ENCODE measurements around the gene SFRP2.
A peak's percentile ranks its signal among the peaks of the same experiment; 100 is the strongest.

The SFRP2 gene

DNA sequence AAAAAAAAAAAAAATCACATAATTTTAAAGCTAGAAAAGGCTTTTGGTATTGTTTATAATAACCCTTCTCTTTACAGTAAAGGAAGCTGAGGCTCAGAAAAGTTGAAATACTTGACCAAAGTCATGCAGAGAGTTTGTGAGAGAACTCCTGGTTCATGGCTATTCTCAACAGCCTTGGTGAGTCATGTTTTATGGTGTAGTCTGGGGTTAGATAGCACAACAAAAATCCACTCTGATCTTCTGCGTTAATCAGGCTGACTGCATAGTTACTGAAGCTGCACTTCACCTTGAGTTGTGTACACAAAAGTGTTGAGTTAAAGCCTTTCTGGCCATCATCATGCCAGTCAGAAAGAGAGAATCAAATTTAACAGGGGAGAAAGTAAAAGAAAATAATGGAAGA, 19.3 kb upstream of the SFRP2 start:
- H3K36me3 ChIP-seq (ENCODE audit: insufficient read depth, low read length), result no peaks in the 10 kb centered on the region
- no peak for DNase-seq (ENCODE audit: low read depth, low spot score)
- no peak for TF ChIP-seq EZH2 (IDR thresholded peaks at IDR 0.05)
- no peak for TF ChIP-seq FOXP2 (optimal IDR thresholded peaks at IDR 0.05; ENCODE audit: control extremely low read depth, extremely low read length, insufficient read depth)
- TF ChIP-seq POLR2AphosphoS5 (IDR thresholded peaks at IDR 0.05; ENCODE audit: borderline replicate concordance, low read depth, low read length), result no peak
- H3K9me3 ChIP-seq (ENCODE audit: low read depth, low read length), result no peaks in the 10 kb centered on the region
- no peak overlapping the region for H3K27ac ChIP-seq
- no peak overlapping the region for H3K4me3 ChIP-seq
- H3K9ac ChIP-seq (ENCODE audit: insufficient read length), result no peak overlapping the region

DNA sequence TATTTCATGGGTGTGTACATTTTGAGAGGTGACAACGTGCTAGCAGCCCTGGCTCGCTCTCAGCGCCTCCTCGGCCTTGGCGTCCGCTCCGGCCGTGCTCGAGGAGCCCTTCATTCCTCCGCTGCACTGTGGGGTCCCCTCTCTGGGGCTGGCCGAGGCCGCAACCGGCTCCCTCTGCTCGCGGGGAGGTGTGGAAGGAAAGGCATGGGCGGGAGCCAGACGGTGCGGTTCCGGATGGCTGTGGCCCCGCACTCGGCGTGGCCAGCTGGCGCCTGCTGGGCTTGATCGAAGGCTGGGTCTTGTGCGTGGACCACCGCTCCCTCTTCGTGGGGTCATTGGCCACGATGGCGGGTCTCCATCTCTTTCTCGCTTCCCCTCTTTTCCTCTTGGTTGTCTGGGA, 17.2 kb upstream of the SFRP2 start:
- Histone ChIP-seq H3K36me3 (ENCODE audit: insufficient read depth, low read length) (no peaks in the 10 kb centered on the region), H3K9ac (ENCODE audit: insufficient read length) (no peak overlapping the region), H3K9me3 (ENCODE audit: low read depth, low read length) (no peaks in the 10 kb centered on the region), H3K27ac (no peak overlapping the region), H3K4me3 (no peak overlapping the region)
- TF ChIP-seq POLR2AphosphoS5 (IDR thresholded peaks at IDR 0.05; ENCODE audit: borderline replicate concordance, low read depth, low read length) (no peak), EZH2 (IDR thresholded peaks at IDR 0.05) (no peak), FOXP2 (optimal IDR thresholded peaks at IDR 0.05; ENCODE audit: control extremely low read depth, extremely low read length, insufficient read depth) (no peak)
- no peak for DNase-seq (ENCODE audit: low read depth, low spot score)

GRCh38 chr4:153804722-153805121, 15.8 kb upstream of the SFRP2 start:
- Histone ChIP-seq H3K4me3 (no peak overlapping the region), H3K9me3 (ENCODE audit: low read depth, low read length) (no peaks in the 10 kb centered on the region), H3K9ac (ENCODE audit: insufficient read length) (no peak overlapping the region), H3K36me3 (ENCODE audit: insufficient read depth, low read length) (no peaks in the 10 kb centered on the region), H3K27ac (peak overlapping the region; percentile 16; the same call in 1 of the 2 replicates)
- DNase-seq (ENCODE audit: low read depth, low spot score), result no peak
- TF ChIP-seq FOXP2 (optimal IDR thresholded peaks at IDR 0.05; ENCODE audit: control extremely low read depth, extremely low read length, insufficient read depth) (no peak), POLR2AphosphoS5 (IDR thresholded peaks at IDR 0.05; ENCODE audit: borderline replicate concordance, low read depth, low read length) (no peak), EZH2 (IDR thresholded peaks at IDR 0.05) (no peak)

DNA sequence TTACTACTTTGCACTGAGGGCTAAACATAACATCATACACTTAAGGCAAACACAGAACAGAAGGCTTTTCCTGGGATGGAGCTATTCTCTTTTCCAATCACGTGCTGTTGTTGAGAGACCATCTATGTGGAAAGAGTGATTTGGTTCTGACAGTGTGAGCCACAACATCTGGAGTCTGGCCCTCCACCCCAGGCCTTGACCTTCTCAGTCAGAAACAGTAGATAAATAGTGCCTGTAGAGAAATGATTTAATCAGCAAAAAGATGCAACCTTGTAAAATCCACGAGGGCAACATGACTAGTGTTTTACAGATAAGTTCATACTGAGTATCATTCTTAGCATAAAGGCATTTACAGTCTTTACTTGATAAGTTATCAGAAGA, 10.8 kb upstream of the SFRP2 start:
- Histone ChIP-seq H3K9me3 (ENCODE audit: low read depth, low read length) (no peaks in the 10 kb centered on the region), H3K36me3 (ENCODE audit: insufficient read depth, low read length) (no peaks in the 10 kb centered on the region), H3K4me3 (peak overlapping the region; percentile 49), H3K9ac (ENCODE audit: insufficient read length) (no peak overlapping the region), H3K27ac (peak overlapping the region; percentile 73)
- no peak for DNase-seq (ENCODE audit: low read depth, low spot score)
- no peak for TF ChIP-seq EZH2 (IDR thresholded peaks at IDR 0.05)
- TF ChIP-seq FOXP2 (optimal IDR thresholded peaks at IDR 0.05; ENCODE audit: control extremely low read depth, extremely low read length, insufficient read depth), result no peak
- no peak for TF ChIP-seq POLR2AphosphoS5 (IDR thresholded peaks at IDR 0.05; ENCODE audit: borderline replicate concordance, low read depth, low read length)

GRCh38 chr4:153798901-153799693, 10.2 kb upstream of the SFRP2 start:
- Histone ChIP-seq H3K4me3 (peak overlapping the region; percentile 54), H3K36me3 (ENCODE audit: insufficient read depth, low read length) (no peaks in the 10 kb centered on the region), H3K27ac (peak overlapping the region; percentile 73), H3K9me3 (ENCODE audit: low read depth, low read length) (no peaks in the 10 kb centered on the region), H3K9ac (ENCODE audit: insufficient read length) (no peak overlapping the region)
- TF ChIP-seq EZH2 (IDR thresholded peaks at IDR 0.05) (no peak), POLR2AphosphoS5 (IDR thresholded peaks at IDR 0.05; ENCODE audit: borderline replicate concordance, low read depth, low read length) (peak; percentile 36; the same call in 1 of the 2 replicates)
- peak; percentile 47 for DNase-seq (ENCODE audit: low read depth, low spot score)

- Histone ChIP-seq H3K27ac (peak overlapping the region; percentile 42; the same call in 1 of the 2 replicates), H3K4me3 (peak overlapping the region; percentile 54)
- TF ChIP-seq POLR2AphosphoS5 (IDR thresholded peaks at IDR 0.05; ENCODE audit: borderline replicate concordance, low read depth, low read length) (no peak), FOXP2 (optimal IDR thresholded peaks at IDR 0.05; ENCODE audit: control extremely low read depth, extremely low read length, insufficient read depth) (no peak), EZH2 (IDR thresholded peaks at IDR 0.05) (no peak)
These were observed 9.5 kb upstream of the SFRP2 start for GRCh38 chr4:153798420-153798819.

DNA sequence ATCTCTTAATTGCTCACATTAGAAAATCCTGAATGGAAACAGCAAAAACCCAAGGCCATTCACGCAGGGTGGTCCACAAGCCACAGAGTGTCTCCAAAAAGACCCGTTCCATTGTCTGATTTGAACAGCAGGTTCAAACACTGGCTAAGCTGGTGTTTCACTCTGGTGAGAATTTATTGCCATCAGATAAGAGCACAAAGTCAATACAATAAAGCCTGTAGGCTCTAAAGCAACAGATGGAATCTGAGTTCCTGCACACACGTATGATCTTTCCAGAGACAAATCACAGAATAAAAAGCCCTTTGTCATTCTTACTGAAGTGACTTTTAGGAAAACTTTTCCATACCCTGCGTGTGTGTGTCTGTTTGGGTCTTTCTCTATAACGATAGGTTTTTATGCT, 5.1 kb upstream of the SFRP2 start:
- H3K9ac ChIP-seq (ENCODE audit: insufficient read length), result no peak overlapping the region
- no peak for DNase-seq (ENCODE audit: low read depth, low spot score)
- no peak overlapping the region for H3K4me3 ChIP-seq
- H3K9me3 ChIP-seq (ENCODE audit: low read depth, low read length), result no peaks in the 10 kb centered on the region
- no peaks in the 10 kb centered on the region for H3K36me3 ChIP-seq (ENCODE audit: insufficient read depth, low read length)
- no peak overlapping the region for H3K27ac ChIP-seq
- no peak for TF ChIP-seq EZH2 (IDR thresholded peaks at IDR 0.05)
- no peak for TF ChIP-seq POLR2AphosphoS5 (IDR thresholded peaks at IDR 0.05; ENCODE audit: borderline replicate concordance, low read depth, low read length)
- no peak for TF ChIP-seq FOXP2 (optimal IDR thresholded peaks at IDR 0.05; ENCODE audit: control extremely low read depth, extremely low read length, insufficient read depth)

More at GRCh38 chr4:153798420-153798819, 9.5 kb upstream of the SFRP2 start:
- Histone ChIP-seq H3K36me3 (ENCODE audit: insufficient read depth, low read length) (no peaks in the 10 kb centered on the region), H3K9ac (ENCODE audit: insufficient read length) (no peak overlapping the region), H3K9me3 (ENCODE audit: low read depth, low read length) (no peaks in the 10 kb centered on the region)
- DNase-seq (ENCODE audit: low read depth, low spot score), result no peak

GRCh38 chr4:153792618-153793247, 3.9 kb upstream of the SFRP2 start:
- DNase-seq (ENCODE audit: low read depth, low spot score), result no peak
- Histone ChIP-seq H3K4me3 (no peak overlapping the region), H3K9ac (ENCODE audit: insufficient read length) (no peak overlapping the region), H3K9me3 (ENCODE audit: low read depth, low read length) (no peaks in the 10 kb centered on the region), H3K36me3 (ENCODE audit: insufficient read depth, low read length) (no peaks in the 10 kb centered on the region), H3K27ac (no peak overlapping the region)
- TF ChIP-seq FOXP2 (optimal IDR thresholded peaks at IDR 0.05; ENCODE audit: control extremely low read depth, extremely low read length, insufficient read depth) (no peak), POLR2AphosphoS5 (IDR thresholded peaks at IDR 0.05; ENCODE audit: borderline replicate concordance, low read depth, low read length) (no peak), EZH2 (IDR thresholded peaks at IDR 0.05) (no peak)

All from SK-N-MC (cell line).